Fibroblast of villous mesenchyme (primary cell): Measurements from ENCODE around the gene LPXN. TPM values are rescaled to one million over a fixed set of nuclear protein-coding genes. Genes with fewer than 3 reads are reported as not detected.

Experiments used
- DNase-seq: peaks from one replicate; pipeline ENCODE4 v3.0.0-alpha.2; 2010; ENCODE audit warnings: low read depth
- H3K4me3 ChIP-seq: 2 replicates; pipeline ENCODE4 v1.5.1; 2011; ENCODE audit warnings: low read depth, mild to moderate bottlenecking, low read length
- CTCF ChIP-seq: IDR thresholded peaks from 2 replicates; pipeline ENCODE4 v1.5.1; 2012; ENCODE audit warnings: low read depth, mild to moderate bottlenecking, low read length; ENCODE audit not compliant: insufficient read depth
- total RNA-seq: library from RNA; depleted of rRNA; stranded (reverse); fragments of >200 nt; gene quantifications from 2 replicates; pipeline ENCODE4 v1.2.3, GENCODE V29; 2012

Gene LPXN
- total RNA-seq, 1 donor = 3.5 TPM

GRCh38 chr11:58508814-58509213 is 66.8 kb downstream of the LPXN start:
- no peak overlapping the region for H3K4me3 ChIP-seq
- no peak for TF ChIP-seq CTCF
- no peak for DNase-seq

- no peak for TF ChIP-seq CTCF
- no peak for DNase-seq
- H3K4me3 ChIP-seq = no peak within 1 kb of the TSS
Observed at GRCh38 chr11:58508005-58508404, 67.7 kb downstream of the LPXN start, which contains the start of gene OR5B21. OR5B21 (minus strand) TSS chr11:58508105; CDS start chr11:58508105, 0 bp downstream.

GRCh38 chr11:58507355-58507754 is 68.3 kb downstream of the LPXN start:
- DNase-seq = no peak
- no peak overlapping the region for H3K4me3 ChIP-seq
- no peak for TF ChIP-seq CTCF

GRCh38 chr11:58506935-58507334 is 68.7 kb downstream of the LPXN start:
- no peak for DNase-seq
- no peak overlapping the region for H3K4me3 ChIP-seq
- no peak for TF ChIP-seq CTCF

GRCh38 chr11:58505849-58506248 is 69.8 kb downstream of the LPXN start:
- no peak for DNase-seq
- TF ChIP-seq CTCF = no peak
- no peak overlapping the region for H3K4me3 ChIP-seq

- no peak for TF ChIP-seq CTCF
- DNase-seq = no peak
- H3K4me3 ChIP-seq = no peak overlapping the region
Observed at GRCh38 chr11:58504232-58504631, 71.4 kb downstream of the LPXN start.

- no peak overlapping the region for H3K4me3 ChIP-seq
- no peak for TF ChIP-seq CTCF
- DNase-seq = no peak
Observed at GRCh38 chr11:58503361-58503856, 72.2 kb downstream of the LPXN start.
